ENCODE data around the gene CDC20B.
A peak's percentile ranks its signal among the peaks of the same experiment; 100 is the strongest.
"Not testable (repeated sequence)": the region's sequence is repeated elsewhere in the genome, so short reads cannot be mapped to it uniquely, and the experiment has no call there.

The CDC20B gene

GRCh38 chr5:55104036-55104772, 68.8 kb downstream of the CDC20B start:
- DNase-seq, result no peak

- no peak for DNase-seq
Observed at GRCh38 chr5:55102348-55102747, 70.6 kb downstream of the CDC20B start, which contains the start of gene GZMA. Gene GZMA (plus strand): TSS chr5:55102646. CDS start chr5:55102683, 37 bp downstream.

GRCh38 chr5:55101556-55102276, 71.3 kb downstream of the CDC20B start:
- no peak for DNase-seq

GRCh38 chr5:55101148-55101547, 71.8 kb downstream of the CDC20B start:
- not testable (repeated sequence) for DNase-seq

GRCh38 chr5:55096861-55097260, 76.1 kb downstream of the CDC20B start:
- DNase-seq, result no peak

GRCh38 chr5:55096182-55096581, 76.8 kb downstream of the CDC20B start:
- no peak for DNase-seq

- DNase-seq, result not testable (repeated sequence)
Observed at GRCh38 chr5:55091011-55091410, 82.0 kb downstream of the CDC20B start.

- DNase-seq, result not testable (repeated sequence)
Observed at GRCh38 chr5:55089301-55089700, 83.7 kb downstream of the CDC20B start.

- DNase-seq, result peak; percentile 0
Observed at GRCh38 chr5:55081541-55081940, 91.4 kb downstream of the CDC20B start.

GRCh38 chr5:55073211-55073610, 99.8 kb downstream of the CDC20B start:
- DNase-seq, result no peak

GRCh38 chr5:55072666-55073065, 100.3 kb downstream of the CDC20B start:
- DNase-seq, result no peak

- no peak for DNase-seq
Observed at GRCh38 chr5:55071413-55071812, 101.6 kb downstream of the CDC20B start.

GRCh38 chr5:55070968-55071367, 102.0 kb downstream of the CDC20B start:
- DNase-seq, result no peak

GRCh38 chr5:55066277-55066676, 106.7 kb downstream of the CDC20B start:
- no peak for DNase-seq

- no peak for DNase-seq
Observed at GRCh38 chr5:55064523-55064922, 108.5 kb downstream of the CDC20B start.

- DNase-seq, result no peak
Observed at GRCh38 chr5:55063899-55064298, 109.1 kb downstream of the CDC20B start.

- no peak for DNase-seq
Observed at GRCh38 chr5:55063220-55063863, 109.6 kb downstream of the CDC20B start.

All from midbrain (tissue), 1 donor.